Stimulated activated naive B cell treated with anti-CD40 and anti-IgM and Interleukin-4, amounts not matched to agents 10 μg/mL and 1 μg/mL and 100 μg/mL, for 72 hours (primary cell): ENCODE measurements around the gene OR11H6.
"Not testable (repeated sequence)": the region's sequence is repeated elsewhere in the genome, so short reads cannot be mapped to it uniquely, and the experiment has no call there.

ENCODE experiments used
- ATAC-seq, 2 donors: fragments of 150-1000 bp; cut with Tn5 transposase; replicated peaks; 2 replicates each; pipeline ENCODE4 v1.10.0; 2021; ENCODE audit warnings: moderate library complexity in 1 of 2
- DNase-seq: peaks from one replicate; pipeline ENCODE4 v3.0.0; 2021
- H3K27ac Mint-ChIP-seq: one replicate; pipeline ENCODE4 v1.8.0; 2022; ENCODE audit warnings: mild to moderate bottlenecking, mixed read lengths
- H3K27me3 Mint-ChIP-seq, 2 donors: one replicate each; pipeline ENCODE4 v1.8.0; 2022; ENCODE audit warnings: mixed read lengths in 2 of 2
- H3K36me3 Mint-ChIP-seq, 2 donors: one replicate each; pipeline ENCODE4 v1.8.0; 2022; ENCODE audit warnings: mixed read lengths in 2 of 2, mild to moderate bottlenecking in 1 of 2
- H3K4me1 Mint-ChIP-seq, 2 donors: one replicate each; pipeline ENCODE4 v1.8.0; 2022; ENCODE audit warnings: mixed read lengths in 2 of 2, mild to moderate bottlenecking in 1 of 2
- H3K4me3 Mint-ChIP-seq, 2 donors: one replicate each; pipeline ENCODE4 v1.8.0; 2022; ENCODE audit warnings: mild to moderate bottlenecking in 2 of 2, mixed read lengths in 2 of 2, moderate library complexity in 1 of 2
- H3K9me3 Mint-ChIP-seq, 2 donors: one replicate each; pipeline ENCODE4 v1.8.0; 2022; ENCODE audit warnings: mixed read lengths in 2 of 2, mild to moderate bottlenecking in 1 of 2

The OR11H6 gene

GRCh38 chr14:20204721-20205120, 18.8 kb upstream of the OR11H6 start:
- Mint-ChIP-seq H3K9me3 (peaks cover 0 to 3% of the 10 kb centered on the region in 2 donors), H3K4me1 (no peaks in the 10 kb centered on the region), H3K36me3 (no peaks in the 10 kb centered on the region), H3K4me3 (no peak overlapping the region), H3K27ac (no peak overlapping the region), H3K27me3 (peaks cover 4 to 5% of the 10 kb centered on the region in 2 donors)
- no peak for ATAC-seq
- DNase-seq, result no peak

- no peak for DNase-seq
- peaks cover 8 to 11% of the 10 kb centered on the region in 2 donors for H3K27me3 Mint-ChIP-seq
These were observed 13.9 kb upstream of the OR11H6 start for GRCh38 chr14:20209595-20209994.

GRCh38 chr14:20212406-20212805, 11.1 kb upstream of the OR11H6 start:
- Mint-ChIP-seq H3K9me3 (peaks cover 0 to 11% of the 10 kb centered on the region in 2 donors), H3K27me3 (peaks cover 15 to 17% of the 10 kb centered on the region in 2 donors)
- not testable (repeated sequence) for H3K4me3 Mint-ChIP-seq, H3K27ac Mint-ChIP-seq, H3K4me1 Mint-ChIP-seq, H3K36me3 Mint-ChIP-seq, ATAC-seq, DNase-seq

More at GRCh38 chr14:20209595-20209994, 13.9 kb upstream of the OR11H6 start:
- no peaks in the 10 kb centered on the region for H3K4me1 Mint-ChIP-seq
- no peak for ATAC-seq
- peaks cover 0 to 9% of the 10 kb centered on the region in 2 donors for H3K9me3 Mint-ChIP-seq
- no peak overlapping the region for H3K27ac Mint-ChIP-seq
- peaks cover 2 to 4% of the 10 kb centered on the region in 2 donors for H3K36me3 Mint-ChIP-seq
- no peak overlapping the region for H3K4me3 Mint-ChIP-seq

GRCh38 chr14:20215196-20215595, 8.3 kb upstream of the OR11H6 start:
- DNase-seq (no peak), ATAC-seq (no peak)
- Mint-ChIP-seq H3K36me3 (peaks cover 3 to 4% of the 10 kb centered on the region in 2 donors), H3K27me3 (peaks cover 12 to 15% of the 10 kb centered on the region in 2 donors), H3K4me3 (no peak overlapping the region), H3K27ac (no peak overlapping the region), H3K9me3 (peaks cover 0 to 8% of the 10 kb centered on the region in 2 donors), H3K4me1 (no peaks in the 10 kb centered on the region)

GRCh38 chr14:20219033-20219432, 4.5 kb upstream of the OR11H6 start:
- no peak overlapping the region for H3K27ac Mint-ChIP-seq
- H3K36me3 Mint-ChIP-seq, result peaks cover 0 to 2% of the 10 kb centered on the region in 2 donors

GRCh38 chr14:20228681-20229080, 5.2 kb downstream of the OR11H6 start, which contains the start of gene OR11H7:
Gene OR11H7, plus strand, starts transcription at chr14:20228981.
- no peak within 1 kb of the TSS for H3K4me3 Mint-ChIP-seq
- no peaks in the 10 kb centered on the region for H3K4me1 Mint-ChIP-seq
- H3K36me3 Mint-ChIP-seq, result no peaks in the 10 kb centered on the region
- peaks cover 9 to 14% of the 10 kb centered on the region in 2 donors for H3K27me3 Mint-ChIP-seq
- no peak within 1 kb of the TSS for H3K27ac Mint-ChIP-seq
- no peak for ATAC-seq
- peaks cover 3 to 13% of the 10 kb centered on the region in 2 donors for H3K9me3 Mint-ChIP-seq
- DNase-seq, result no peak

More at GRCh38 chr14:20219033-20219432, 4.5 kb upstream of the OR11H6 start:
- no peak overlapping the region for H3K4me3 Mint-ChIP-seq
- peaks cover 8 to 12% of the 10 kb centered on the region in 2 donors for H3K27me3 Mint-ChIP-seq
- peaks cover 0 to 7% of the 10 kb centered on the region in 2 donors for H3K9me3 Mint-ChIP-seq
- no peak for DNase-seq
- no peak for ATAC-seq
- H3K4me1 Mint-ChIP-seq, result no peaks in the 10 kb centered on the region

GRCh38 chr14:20235415-20235814, 11.9 kb downstream of the OR11H6 start:
- not testable (repeated sequence) for H3K27ac Mint-ChIP-seq, ATAC-seq, H3K36me3 Mint-ChIP-seq, H3K4me3 Mint-ChIP-seq, H3K9me3 Mint-ChIP-seq, H3K4me1 Mint-ChIP-seq, H3K27me3 Mint-ChIP-seq, DNase-seq

GRCh38 chr14:20247646-20248246, 24.2 kb downstream of the OR11H6 start:
- DNase-seq, result no peak
- no peak overlapping the region for H3K4me3 Mint-ChIP-seq

GRCh38 chr14:20262642-20263128, 39.2 kb downstream of the OR11H6 start:
- H3K4me1 Mint-ChIP-seq, result peaks cover 6 to 7% of the 10 kb centered on the region in 2 donors
- H3K27me3 Mint-ChIP-seq, result no peaks in the 10 kb centered on the region
- no peak overlapping the region for H3K27ac Mint-ChIP-seq
- no peak overlapping the region for H3K4me3 Mint-ChIP-seq
- ATAC-seq (peak in 1 of 2 donors; percentile 27), DNase-seq (no peak)
- H3K9me3 Mint-ChIP-seq, result peaks cover 0 to 2% of the 10 kb centered on the region in 2 donors
- peaks cover 7 to 9% of the 10 kb centered on the region in 2 donors for H3K36me3 Mint-ChIP-seq

More at GRCh38 chr14:20247646-20248246, 24.2 kb downstream of the OR11H6 start:
- Mint-ChIP-seq H3K9me3 (peaks cover 5% of the 10 kb centered on the region in 2 donors), H3K27me3 (peaks cover under 1 to 6% of the 10 kb centered on the region in 2 donors), H3K36me3 (peaks cover 2 to 5% of the 10 kb centered on the region in 2 donors), H3K27ac (no peak overlapping the region), H3K4me1 (no peaks in the 10 kb centered on the region)
- no peak for ATAC-seq

- H3K4me3 Mint-ChIP-seq, H3K9me3 Mint-ChIP-seq, DNase-seq, H3K27me3 Mint-ChIP-seq, ATAC-seq, H3K4me1 Mint-ChIP-seq, H3K27ac Mint-ChIP-seq: not testable (repeated sequence)
- H3K36me3 Mint-ChIP-seq, result peaks cover 7 to 12% of the 10 kb centered on the region in 2 donors
These were observed 40.9 kb downstream of the OR11H6 start for GRCh38 chr14:20264361-20264760.

- H3K27me3 Mint-ChIP-seq, result no peaks in the 10 kb centered on the region
- H3K36me3 Mint-ChIP-seq, result peaks cover 52 to 63% of the 10 kb centered on the region in 2 donors
- no peak overlapping the region for H3K27ac Mint-ChIP-seq
- ATAC-seq (no peak), DNase-seq (no peak)
- peaks cover 1 to 6% of the 10 kb centered on the region in 2 donors for H3K4me1 Mint-ChIP-seq
- peaks cover 28 to 35% of the 10 kb centered on the region in 2 donors for H3K9me3 Mint-ChIP-seq
- H3K4me3 Mint-ChIP-seq, result no peak overlapping the region
These were observed 50.6 kb downstream of the OR11H6 start for GRCh38 chr14:20274062-20274461.
